ENCODE measurements around the gene ABHD6.
"Not testable (repeated sequence)": the region's sequence is repeated elsewhere in the genome, so short reads cannot be mapped to it uniquely, and the experiment has no call there.

The ABHD6 gene

GRCh38 chr3:58238830-58239229 is 1.2 kb downstream of the ABHD6 start:
- intact Hi-C loops (cut with DNase I), result loop anchor here (5.0 kb wide), 1 partner anchor 52 kb away; no protein-coding TSS in a partner anchor
- no peak for DNase-seq

GRCh38 chr3:58241306-58242044 is 3.9 kb downstream of the ABHD6 start:
- intact Hi-C loops (cut with DNase I), result no loop called here
- no peak for DNase-seq

GRCh38 chr3:58242340-58242739 is 4.7 kb downstream of the ABHD6 start:
- no peak for DNase-seq
- intact Hi-C loops (cut with DNase I), result no loop called here

GRCh38 chr3:58242860-58243259 is 5.3 kb downstream of the ABHD6 start:
- intact Hi-C loops (cut with DNase I); DNase-seq: not testable (repeated sequence)

GRCh38 chr3:58243976-58244585 is 6.5 kb downstream of the ABHD6 start:
- DNase-seq, result no peak
- intact Hi-C loops (cut with DNase I), result no loop called here

GRCh38 chr3:58246148-58247047 is 8.8 kb downstream of the ABHD6 start:
- intact Hi-C loops (cut with DNase I), result no loop called here
- no peak for DNase-seq

- DNase-seq, result no peak
- intact Hi-C loops (cut with DNase I), result no loop called here
These were observed 11.9 kb downstream of the ABHD6 start for GRCh38 chr3:58249358-58250092.

- no peak for DNase-seq
- intact Hi-C loops (cut with DNase I), result no loop called here
These were observed 12.6 kb downstream of the ABHD6 start for GRCh38 chr3:58250093-58250707.

- intact Hi-C loops (cut with DNase I), result no loop called here
- DNase-seq, result no peak
These were observed 14.0 kb downstream of the ABHD6 start for GRCh38 chr3:58251631-58252035.

- intact Hi-C loops (cut with DNase I), result no loop called here
- no peak for DNase-seq
These were observed 16.6 kb downstream of the ABHD6 start for GRCh38 chr3:58254144-58254543.

GRCh38 chr3:58256061-58256460 is 18.5 kb downstream of the ABHD6 start:
- intact Hi-C loops (cut with DNase I), result no loop called here
- no peak for DNase-seq

GRCh38 chr3:58256511-58256910 is 18.9 kb downstream of the ABHD6 start:
- no peak for DNase-seq
- intact Hi-C loops (cut with DNase I), result no loop called here

GRCh38 chr3:58258392-58259055 is 20.9 kb downstream of the ABHD6 start:
- DNase-seq, result no peak
- intact Hi-C loops (cut with DNase I), result no loop called here

- intact Hi-C loops (cut with DNase I), result no loop called here
- peak in 4 of 10 donors; percentile 15 to 24 (median 22) for DNase-seq
These were observed 22.7 kb downstream of the ABHD6 start for GRCh38 chr3:58260261-58260731.

- intact Hi-C loops (cut with DNase I), result no loop called here
- DNase-seq, result peak in 7 of 10 donors; percentile 27 to 88 (median 56)
These were observed 23.1 kb downstream of the ABHD6 start for GRCh38 chr3:58260733-58261132.

GRCh38 chr3:58261954-58262666 is 24.5 kb downstream of the ABHD6 start:
- no peak for DNase-seq
- intact Hi-C loops (cut with DNase I), result no loop called here

GRCh38 chr3:58266577-58266976 is 29.0 kb downstream of the ABHD6 start:
- DNase-seq, result peak in 1 of 10 donors; percentile 21
- intact Hi-C loops (cut with DNase I), result no loop called here

GRCh38 chr3:58267543-58267942 is 30.0 kb downstream of the ABHD6 start:
- DNase-seq; intact Hi-C loops (cut with DNase I): not testable (repeated sequence)

GRCh38 chr3:58269356-58269755 is 31.8 kb downstream of the ABHD6 start:
- DNase-seq, result no peak
- intact Hi-C loops (cut with DNase I), result no loop called here
